GM18511 (cell line): ENCODE results near the gene CLEC1A.

Source experiments
- ATAC-seq: cut with Tn5 transposase; IDR thresholded peaks from one replicate; pipeline ENCODE4 v1.9.1; 2021; ENCODE audit warnings: mild to moderate bottlenecking, moderate library complexity; ENCODE audit not compliant: unreplicated experiment

Gene CLEC1A

DNA sequence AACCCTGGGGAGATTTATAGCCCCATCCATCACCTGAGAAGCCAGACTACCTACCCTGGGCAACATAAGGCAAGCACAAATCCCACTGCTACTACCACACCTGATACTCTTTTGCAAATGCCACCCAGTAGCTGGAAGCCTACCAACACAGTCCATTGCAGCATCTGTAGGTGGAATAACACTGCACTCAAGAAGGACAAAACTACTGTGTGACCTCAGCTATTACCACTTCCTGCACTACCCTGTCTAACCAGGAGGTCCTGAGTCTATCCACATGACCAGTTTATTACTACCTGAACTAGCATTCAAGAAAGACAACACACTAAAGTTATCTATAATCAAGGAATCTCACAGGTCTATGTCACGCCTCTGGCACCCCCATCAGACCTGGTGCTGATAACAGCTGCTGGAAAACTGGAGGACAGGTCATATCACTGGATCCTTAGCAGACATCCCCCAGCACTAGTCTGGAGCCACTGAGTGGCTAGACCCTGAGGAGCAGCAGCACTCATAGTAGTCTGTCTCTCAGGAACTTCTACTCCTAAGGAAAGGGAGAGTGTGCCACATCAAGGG lies 2.9 kb upstream of the CLEC1A start:
- no peak for ATAC-seq

DNA sequence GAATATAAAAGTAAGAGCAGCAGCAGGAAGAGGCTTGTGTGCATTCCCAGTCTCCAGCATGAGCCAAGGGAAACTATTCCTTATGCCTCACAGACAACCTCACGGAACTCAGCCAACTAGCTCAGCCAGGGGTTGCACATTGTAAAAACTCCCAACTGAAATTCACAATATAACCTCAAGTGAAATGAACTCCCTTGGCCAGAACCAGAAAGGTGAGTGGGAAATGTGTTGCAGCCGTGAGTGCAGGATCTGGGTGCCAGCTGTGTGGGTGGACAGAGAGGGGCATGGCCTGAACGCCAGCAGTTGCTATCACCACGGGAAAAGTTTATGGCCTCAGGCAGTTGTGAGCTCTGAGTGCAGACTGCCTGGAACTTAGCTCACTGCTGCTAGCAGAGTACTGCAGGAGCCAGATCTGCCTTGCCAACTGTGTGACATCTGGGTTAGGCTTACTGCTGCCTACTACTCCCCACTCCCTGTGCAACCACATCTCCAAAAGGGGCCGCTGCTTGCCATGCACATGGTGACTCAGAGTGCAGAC lies 2.3 kb upstream of the CLEC1A start:
- ATAC-seq: no peak

DNA sequence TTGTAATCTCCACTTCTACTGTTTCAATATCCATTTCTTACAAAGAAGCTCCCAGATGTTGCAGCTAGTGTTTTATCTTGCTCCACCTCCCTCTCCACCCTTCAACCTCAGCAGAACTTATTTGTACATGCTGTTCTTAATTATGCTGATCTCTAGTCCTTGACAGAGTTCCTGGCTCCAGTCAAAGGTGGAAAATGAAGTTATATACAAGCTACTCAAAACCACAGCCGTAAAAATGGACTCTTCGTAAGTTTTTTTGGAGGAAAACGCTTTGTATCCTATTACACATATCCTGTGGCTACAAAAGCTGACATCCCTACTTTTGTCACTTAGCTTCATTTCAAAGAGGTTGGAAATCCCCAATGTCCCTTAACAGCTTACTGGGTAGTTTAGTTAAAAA lies 1.3 kb downstream of the CLEC1A start:
- ATAC-seq: no peak

DNA sequence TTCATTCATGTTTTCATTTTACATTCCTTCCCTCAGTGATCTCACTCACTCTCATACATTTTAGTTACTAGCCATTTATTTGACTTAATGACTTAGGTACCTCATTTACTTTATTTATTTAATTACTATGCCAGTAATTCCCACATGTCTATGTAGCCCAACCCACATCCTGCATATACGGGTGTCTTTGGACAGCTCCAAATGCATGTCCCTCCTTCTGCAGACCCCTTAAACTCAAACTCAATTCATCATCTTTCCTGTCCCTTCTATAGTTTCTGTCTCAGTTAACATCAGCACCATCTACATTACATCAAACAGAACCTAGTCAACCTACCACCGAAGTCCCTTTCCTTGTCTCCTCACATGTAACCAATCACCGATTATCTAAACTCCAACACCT lies 2.8 kb downstream of the CLEC1A start:
- ATAC-seq: no peak

DNA sequence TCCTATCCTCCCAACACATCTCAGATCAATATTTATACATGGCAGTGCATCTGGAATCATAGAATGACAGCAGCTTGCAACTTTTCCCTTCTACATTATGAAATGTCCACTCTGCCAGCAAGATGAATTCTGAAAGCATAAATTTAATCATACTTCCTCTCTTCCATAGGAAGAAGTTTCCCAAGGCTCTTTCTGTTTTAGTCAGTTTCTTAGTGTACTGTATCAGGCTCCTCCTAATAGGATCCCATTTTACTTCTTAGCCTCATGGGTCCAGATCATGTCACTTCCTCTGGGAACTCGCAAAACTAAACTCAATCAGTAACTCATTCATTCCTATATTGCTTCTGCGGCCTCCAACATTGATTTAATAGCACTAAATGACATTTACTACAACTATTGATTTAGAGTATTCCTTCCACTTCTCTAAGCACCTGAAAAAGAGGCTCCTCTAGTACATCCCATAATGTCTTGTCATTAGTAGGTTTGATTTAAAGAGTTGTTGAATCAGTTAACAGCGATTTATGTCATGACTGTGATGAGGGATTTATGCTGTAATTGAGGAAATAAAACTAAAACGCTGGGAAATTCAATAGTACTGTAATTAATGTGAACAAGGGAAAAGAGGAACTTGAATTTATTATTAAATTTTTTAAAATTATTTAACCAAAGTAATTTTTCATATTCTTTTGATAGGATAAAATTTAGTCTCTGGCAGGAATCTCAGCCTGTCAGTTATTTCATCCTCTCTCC lies 4.0 kb downstream of the CLEC1A start:
- no peak for ATAC-seq

- ATAC-seq: no peak
Measured at GRCh38 chr12:10088955-10089900, 9.6 kb downstream of the CLEC1A start.

DNA sequence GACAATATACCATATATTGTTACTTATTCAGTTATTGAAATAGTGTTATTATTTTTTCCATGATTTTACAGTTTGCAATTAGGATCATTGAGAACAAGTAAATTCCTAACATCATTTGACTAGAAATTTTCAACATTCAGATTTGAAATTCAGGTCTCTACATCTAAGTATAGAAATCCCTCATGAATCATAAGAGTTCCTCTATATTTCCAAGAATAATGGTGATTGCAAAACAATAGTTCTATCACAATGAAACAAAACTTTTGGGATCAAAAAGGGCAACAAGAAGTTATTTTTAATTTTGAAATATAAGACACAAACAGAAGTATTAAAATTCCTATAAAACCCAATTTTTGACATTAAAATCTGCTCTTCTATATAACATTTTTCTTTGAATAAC lies 10.8 kb downstream of the CLEC1A start:
- no peak for ATAC-seq

GRCh38 chr12:10086387-10086786 lies 12.4 kb downstream of the CLEC1A start:
- ATAC-seq: no peak

GRCh38 chr12:10084733-10085132 lies 14.1 kb downstream of the CLEC1A start:
- ATAC-seq: no peak

DNA sequence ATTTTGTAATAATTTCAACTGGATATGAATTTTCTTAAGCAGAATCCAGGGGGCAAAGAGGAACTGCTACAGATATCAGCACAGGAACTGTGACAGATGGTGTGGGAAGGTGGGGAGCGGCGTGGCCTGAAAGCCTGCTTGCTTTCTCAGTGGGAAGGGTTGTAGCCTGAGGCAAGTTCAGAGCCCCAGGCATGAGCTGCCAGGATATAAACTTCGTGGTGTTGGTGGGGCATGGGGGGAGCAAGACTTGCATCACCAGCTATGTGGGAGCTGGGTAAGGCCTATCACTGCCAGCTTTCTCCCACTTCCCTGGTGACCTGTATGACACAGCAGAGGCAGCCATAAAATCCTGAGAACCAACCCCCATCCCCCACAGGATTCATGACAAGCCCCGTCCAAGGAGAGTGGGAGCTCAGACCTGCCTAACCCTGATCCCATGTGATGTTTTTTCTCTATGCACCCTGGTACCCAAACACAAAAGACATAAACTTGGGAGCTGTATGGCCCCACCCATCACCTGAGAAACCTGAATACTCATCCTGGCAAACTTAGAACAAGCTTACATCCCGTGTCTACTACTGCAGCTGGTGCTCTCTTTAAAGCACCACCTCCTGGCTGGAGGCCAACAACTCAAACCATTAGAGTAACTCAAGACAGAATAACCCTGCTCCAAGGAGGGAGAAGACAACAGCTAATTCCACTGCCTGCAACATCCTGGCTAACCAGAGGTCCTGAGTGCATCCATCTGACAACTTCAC lies 16.5 kb downstream of the CLEC1A start:
- ATAC-seq: no peak

GRCh38 chr12:10075451-10075850 lies 23.3 kb downstream of the CLEC1A start:
- no peak for ATAC-seq

DNA sequence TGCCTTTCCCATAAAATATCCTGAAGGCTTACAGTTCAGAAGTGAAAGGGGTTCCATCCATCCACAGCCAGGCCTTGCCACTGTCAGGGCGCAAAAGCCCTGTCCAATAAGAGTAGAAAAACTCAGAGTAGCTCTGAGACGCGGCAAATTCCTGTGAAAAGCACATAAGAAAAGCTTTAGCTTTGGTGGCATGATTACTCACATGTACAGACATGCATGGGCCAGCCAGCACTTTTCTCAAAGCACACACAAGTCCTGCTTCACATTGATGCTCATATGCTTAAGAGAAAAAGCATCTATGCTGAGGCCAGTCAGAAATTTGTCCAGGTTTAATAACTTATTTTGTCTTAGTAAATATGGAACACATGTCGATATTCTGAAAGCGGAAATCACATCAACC lies 25.5 kb downstream of the CLEC1A start:
- ATAC-seq: no peak

DNA sequence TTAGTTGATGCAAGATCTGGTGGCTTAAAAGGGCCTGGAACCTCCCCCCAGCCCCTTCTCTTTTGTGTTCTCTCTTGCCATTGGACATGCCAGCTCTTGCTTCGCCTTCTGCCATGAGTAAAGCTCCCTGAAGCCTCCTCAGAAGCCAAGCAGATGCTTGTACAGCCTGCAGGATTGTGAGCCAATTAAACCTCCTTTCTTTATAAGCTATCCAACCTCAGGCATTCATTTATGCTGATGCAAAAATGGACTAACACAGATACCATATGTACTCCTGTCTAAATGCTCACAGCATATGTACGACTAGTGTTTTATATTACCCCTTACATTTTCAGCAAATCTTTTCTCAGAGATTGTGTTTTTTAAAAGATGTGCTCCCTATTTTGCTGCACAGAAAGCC lies 26.7 kb downstream of the CLEC1A start:
- ATAC-seq: no peak

- no peak for ATAC-seq
Measured at GRCh38 chr12:10070380-10070779, 28.4 kb downstream of the CLEC1A start.

DNA sequence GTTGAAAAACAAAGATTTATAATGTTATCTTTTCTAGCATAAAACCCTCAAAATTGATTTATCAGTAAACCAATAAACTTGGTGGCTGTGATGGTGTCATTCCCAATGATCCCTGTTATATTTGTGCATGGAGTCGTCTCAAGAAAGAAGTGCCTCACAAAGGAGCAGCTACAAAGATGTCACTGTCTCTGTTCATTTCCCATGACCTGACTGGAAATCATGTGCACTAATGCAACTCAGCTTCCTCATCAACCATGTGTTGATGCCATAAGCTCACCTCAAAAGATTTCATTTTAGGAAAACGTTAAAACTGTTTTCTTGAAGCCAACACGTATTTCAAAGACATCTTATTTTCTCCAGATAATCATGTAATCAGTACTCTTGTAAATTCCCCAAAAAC lies 28.8 kb downstream of the CLEC1A start:
- no peak for ATAC-seq

DNA sequence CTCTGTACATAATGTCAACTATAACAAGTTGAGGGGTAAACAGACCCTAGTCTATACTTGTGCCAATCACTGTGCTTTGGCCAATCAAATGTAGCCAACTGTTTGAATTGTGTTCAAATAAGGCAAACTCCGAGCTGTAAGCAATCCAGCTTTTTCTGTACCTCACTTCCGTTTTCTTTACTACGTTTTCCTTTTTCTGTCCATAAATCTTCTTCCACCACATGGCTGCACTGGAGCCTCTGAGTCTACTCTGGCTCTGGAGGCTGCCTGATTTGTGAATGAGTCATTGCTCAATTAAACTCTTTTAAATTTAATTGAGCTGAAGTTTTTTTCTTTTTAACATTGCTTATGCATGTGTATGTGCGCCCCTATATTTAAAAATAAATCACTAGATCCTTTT lies 29.7 kb downstream of the CLEC1A start:
- no peak for ATAC-seq

DNA sequence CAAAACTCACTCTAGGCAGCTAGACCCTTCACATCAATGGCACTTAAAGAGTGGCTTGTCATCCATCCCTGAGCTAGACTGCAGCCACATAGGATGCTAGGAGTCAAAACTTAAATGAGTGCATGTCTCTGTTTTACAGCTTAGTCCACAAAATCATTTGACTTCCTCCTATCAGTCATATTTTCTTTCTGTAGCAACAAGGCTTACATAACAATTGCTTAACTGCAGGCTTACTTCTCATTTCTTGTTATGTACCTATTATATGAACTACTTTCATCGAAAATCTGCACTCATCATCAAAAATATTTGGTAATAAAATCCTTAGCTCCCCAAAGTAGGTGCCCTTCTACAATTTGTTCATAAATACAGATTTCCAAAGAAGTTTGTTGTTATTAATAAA lies 30.1 kb downstream of the CLEC1A start:
- no peak for ATAC-seq

DNA sequence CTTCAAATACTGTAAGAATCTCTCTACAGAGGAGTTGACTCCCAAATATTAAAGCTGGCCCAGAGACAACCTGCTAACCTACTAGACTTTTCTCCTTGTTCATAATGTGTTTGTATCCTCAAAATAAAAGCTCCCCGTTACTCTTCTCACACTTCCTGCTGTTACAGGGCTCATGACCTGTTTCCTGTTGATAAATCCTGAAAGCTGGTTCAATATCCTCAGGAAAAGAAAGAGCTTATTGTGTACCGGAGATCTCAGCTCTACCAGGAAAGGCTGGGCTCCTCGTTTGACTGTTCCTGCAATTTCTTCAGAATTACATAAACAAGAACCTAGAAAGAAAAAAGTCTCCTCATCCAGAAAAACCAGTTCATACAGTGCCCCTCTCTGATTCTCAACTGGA lies 30.8 kb downstream of the CLEC1A start:
- no peak for ATAC-seq

GRCh38 chr12:10067264-10067663 lies 31.5 kb downstream of the CLEC1A start:
- ATAC-seq: no peak

GRCh38 chr12:10065241-10065640 lies 33.5 kb downstream of the CLEC1A start:
- no peak for ATAC-seq

DNA sequence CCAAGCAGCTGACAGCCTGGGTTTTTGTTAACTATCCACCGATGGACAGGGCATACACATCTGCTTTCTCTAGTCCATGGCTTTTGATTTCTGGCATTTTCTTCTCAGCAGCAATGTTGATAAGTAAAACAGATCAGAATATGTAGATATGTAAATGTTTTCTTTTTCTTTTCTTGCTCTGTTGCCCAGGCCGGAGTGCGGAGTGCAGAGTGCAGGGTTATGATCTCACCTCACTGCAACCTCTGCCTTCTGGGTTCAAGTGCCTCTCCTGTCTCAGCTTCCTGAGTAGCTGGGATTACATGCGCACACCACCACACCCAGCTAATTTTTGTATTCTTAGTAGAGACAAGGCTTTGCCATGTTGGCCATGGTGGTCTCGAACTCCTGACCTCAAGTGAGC lies 40.4 kb downstream of the CLEC1A start:
- no peak for ATAC-seq
